ENCODE measurements around the gene WDR27.

DNA sequence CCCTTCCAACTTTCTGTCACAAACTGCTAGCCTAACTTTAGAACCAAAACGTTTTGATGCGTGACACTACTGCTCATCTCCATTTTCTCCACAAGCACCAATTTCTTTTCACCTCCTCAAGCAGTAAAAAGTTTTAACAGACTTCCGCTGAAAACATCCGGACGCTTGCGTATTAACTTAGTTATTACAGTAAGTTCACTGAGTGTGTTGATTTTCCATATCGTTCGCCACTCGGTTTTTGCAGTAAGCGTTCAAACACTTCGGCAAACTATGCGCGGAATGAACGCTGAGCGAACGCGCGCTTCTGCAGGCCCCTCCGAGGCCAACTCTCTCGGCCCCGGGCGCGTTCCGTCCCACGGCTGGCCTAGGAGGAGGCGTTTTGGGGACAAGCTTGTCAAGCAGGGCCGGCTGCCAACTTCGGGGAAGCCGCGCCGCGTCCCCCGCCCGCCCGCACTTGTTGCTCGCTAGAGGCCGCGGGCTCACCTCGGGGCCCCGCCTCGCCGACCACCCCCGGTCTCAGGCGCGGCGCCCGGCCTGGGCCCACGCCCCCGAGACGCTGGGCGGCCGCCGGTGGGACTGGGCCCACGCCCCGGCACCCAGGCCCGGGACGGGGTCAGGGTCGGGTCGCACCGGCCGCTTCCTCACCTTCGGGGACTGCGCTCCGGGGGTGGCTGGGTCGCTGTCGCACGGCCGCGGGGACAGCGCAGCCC, 21.5 kb upstream of the WDR27 start:
- TF ChIP-seq EP300 (conservative IDR thresholded peaks at IDR 0.05; ENCODE audit: poor library complexity, severe bottlenecking) (no peak), POLR2AphosphoS5 (IDR thresholded peaks at IDR 0.05) (no peak), EZH2 (IDR thresholded peaks at IDR 0.05; ENCODE audit: borderline replicate concordance, insufficient read depth, low read length, poor library complexity, severe bottlenecking) (no peak), MXI1 (conservative IDR thresholded peaks at IDR 0.05; ENCODE audit: poor library complexity, severe bottlenecking) (peak; percentile 30)
- TF ChIP-seq, protein P1, sequence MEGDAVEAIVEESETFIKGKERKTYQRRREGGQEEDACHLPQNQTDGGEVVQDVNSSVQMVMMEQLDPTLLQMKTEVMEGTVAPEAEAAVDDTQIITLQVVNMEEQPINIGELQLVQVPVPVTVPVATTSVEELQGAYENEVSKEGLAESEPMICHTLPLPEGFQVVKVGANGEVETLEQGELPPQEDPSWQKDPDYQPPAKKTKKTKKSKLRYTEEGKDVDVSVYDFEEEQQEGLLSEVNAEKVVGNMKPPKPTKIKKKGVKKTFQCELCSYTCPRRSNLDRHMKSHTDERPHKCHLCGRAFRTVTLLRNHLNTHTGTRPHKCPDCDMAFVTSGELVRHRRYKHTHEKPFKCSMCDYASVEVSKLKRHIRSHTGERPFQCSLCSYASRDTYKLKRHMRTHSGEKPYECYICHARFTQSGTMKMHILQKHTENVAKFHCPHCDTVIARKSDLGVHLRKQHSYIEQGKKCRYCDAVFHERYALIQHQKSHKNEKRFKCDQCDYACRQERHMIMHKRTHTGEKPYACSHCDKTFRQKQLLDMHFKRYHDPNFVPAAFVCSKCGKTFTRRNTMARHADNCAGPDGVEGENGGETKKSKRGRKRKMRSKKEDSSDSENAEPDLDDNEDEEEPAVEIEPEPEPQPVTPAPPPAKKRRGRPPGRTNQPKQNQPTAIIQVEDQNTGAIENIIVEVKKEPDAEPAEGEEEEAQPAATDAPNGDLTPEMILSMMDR (IDR thresholded peaks at IDR 0.05; ENCODE audit: poor library complexity, severe bottlenecking), result no peak

Data from neural cell (in vitro differentiated cells).